PC-3 (cell line): ENCODE results near the gene IFFO2. TPM values are rescaled to one million over a fixed set of nuclear protein-coding genes. Genes with fewer than 3 reads are reported as not detected.

Experiments
- ATAC-seq: fragments of 200-7000 bp; cut with Tn5 transposase; 2 replicates; pipeline ENCODE4 v1.9.1; 2020; ENCODE audit warnings: mild to moderate bottlenecking, moderate library complexity
- BruUV-seq: library from RNA; stranded (reverse); fragments of 400-500 nt; replicated peaks from 2 replicates; lab custom pipeline; 2021; lab: Mats Ljungman, UMichigan
- CTCF ChIA-PET: fragments of 300-600 bp; sonication (Branson Sonifier 250); formaldehyde crosslinking; loops from one replicate; lab custom pipeline; 2022; ENCODE audit warnings: antibody characterized with exemption; lab: Charles Lee
- POLR2A ChIA-PET: fragments of 300-600 bp; sonication (Branson Sonifier 250); formaldehyde crosslinking; loops from one replicate; lab custom pipeline; 2022; ENCODE audit warnings: antibody characterized with exemption; ENCODE audit not compliant: unreplicated experiment; lab: Charles Lee
- DNase-seq: peaks from one replicate; pipeline ENCODE4 v3.0.0-alpha.2; 2015
- H2AFZ ChIP-seq: fragments of 300-600 bp; sonication (generic); 2 replicates; pipeline ENCODE4 v1.6.0; 2016; ENCODE audit warnings: antibody characterized with exemption, low read length
- H3F3A ChIP-seq: fragments of 300-600 bp; sonication (generic); one replicate; pipeline ENCODE4 v1.6.0; 2017; ENCODE audit warnings: antibody characterized with exemption, low read length, control low read depth, mild to moderate bottlenecking; ENCODE audit not compliant: unreplicated experiment
- H3K27ac ChIP-seq: fragments of 300-600 bp; sonication (generic); 2 replicates; pipeline ENCODE4 v1.5.1; 2016; ENCODE audit warnings: mild to moderate bottlenecking, low read length
- H3K27me3 ChIP-seq: fragments of 300-600 bp; sonication (generic); 2 replicates; pipeline ENCODE4 v1.6.1; 2016; ENCODE audit warnings: low read length, mixed read lengths
- H3K36me3 ChIP-seq: fragments of 300-600 bp; sonication (generic); 2 replicates; pipeline ENCODE4 v1.6.1; 2016; ENCODE audit warnings: low read depth, mixed run types, low read length, mixed read lengths
- H3K4me1 ChIP-seq: fragments of 300-600 bp; sonication (generic); 2 replicates; pipeline ENCODE4 v1.5.1; 2016; ENCODE audit warnings: low read length; ENCODE audit not compliant: insufficient read depth
- H3K4me2 ChIP-seq: fragments of 300-600 bp; sonication (generic); 2 replicates; pipeline ENCODE4 v1.6.0; 2016; ENCODE audit warnings: low read length
- H3K4me3 ChIP-seq: fragments of 300-600 bp; sonication (generic); 2 replicates; pipeline ENCODE4 v1.5.1; 2016; ENCODE audit warnings: mild to moderate bottlenecking, low read length, mixed read lengths
- H3K79me2 ChIP-seq: fragments of 300-600 bp; sonication (generic); 2 replicates; pipeline ENCODE4 v1.6.1; 2017; ENCODE audit warnings: low read length, mixed read lengths
- H3K9ac ChIP-seq: fragments of 300-600 bp; sonication (generic); 2 replicates; pipeline ENCODE4 v1.6.0; 2016; ENCODE audit warnings: mild to moderate bottlenecking, low read length
- H3K9me2 ChIP-seq: fragments of 300-600 bp; sonication (generic); replicated peaks from 2 replicates; pipeline ENCODE4 v1.6.1; 2016; ENCODE audit warnings: mixed run types, low read length, mixed read lengths
- H3K9me3 ChIP-seq: fragments of 300-600 bp; sonication (generic); 2 replicates; pipeline ENCODE4 v1.6.1; 2016; ENCODE audit warnings: low read length, mixed read lengths
- H4K20me1 ChIP-seq: fragments of 300-600 bp; sonication (generic); 2 replicates; pipeline ENCODE4 v1.6.1; 2016; ENCODE audit warnings: low read length, mixed read lengths
- CTCF ChIP-seq: fragments of 300-600 bp; sonication (generic); conservative IDR thresholded peaks from 2 replicates; pipeline ENCODE4 v1.5.1; 2017; ENCODE audit warnings: antibody characterized with exemption, low read depth, mild to moderate bottlenecking, low read length
- EZH2 ChIP-seq: fragments of 300-600 bp; sonication (generic); IDR thresholded peaks from one replicate; pipeline ENCODE4 v1.6.1; 2017; ENCODE audit warnings: antibody characterized with exemption, mild to moderate bottlenecking, low read length; ENCODE audit not compliant: unreplicated experiment
- EZH2phosphoT487 ChIP-seq: fragments of 300-600 bp; sonication (generic); IDR thresholded peaks from 2 replicates; pipeline ENCODE4 v1.6.1; 2018; ENCODE audit warnings: mild to moderate bottlenecking, antibody characterized with exemption, low read length, borderline replicate concordance
- intact Hi-C: fragments of 100-400 bp; cut with micrococcal nuclease; formaldehyde crosslinking; loops from 2 replicates; pipeline ENCODE4 v1.9.0; 2023
- total RNA-seq: library from RNA; depleted of rRNA; stranded (reverse); fragments of >200 nt; gene quantifications from 2 replicates; pipeline ENCODE4 v1.2.3, GENCODE V29; 2014

Gene IFFO2
- total RNA-seq, 1 experiment from 2014 or later, result 30.7 TPM

DNA sequence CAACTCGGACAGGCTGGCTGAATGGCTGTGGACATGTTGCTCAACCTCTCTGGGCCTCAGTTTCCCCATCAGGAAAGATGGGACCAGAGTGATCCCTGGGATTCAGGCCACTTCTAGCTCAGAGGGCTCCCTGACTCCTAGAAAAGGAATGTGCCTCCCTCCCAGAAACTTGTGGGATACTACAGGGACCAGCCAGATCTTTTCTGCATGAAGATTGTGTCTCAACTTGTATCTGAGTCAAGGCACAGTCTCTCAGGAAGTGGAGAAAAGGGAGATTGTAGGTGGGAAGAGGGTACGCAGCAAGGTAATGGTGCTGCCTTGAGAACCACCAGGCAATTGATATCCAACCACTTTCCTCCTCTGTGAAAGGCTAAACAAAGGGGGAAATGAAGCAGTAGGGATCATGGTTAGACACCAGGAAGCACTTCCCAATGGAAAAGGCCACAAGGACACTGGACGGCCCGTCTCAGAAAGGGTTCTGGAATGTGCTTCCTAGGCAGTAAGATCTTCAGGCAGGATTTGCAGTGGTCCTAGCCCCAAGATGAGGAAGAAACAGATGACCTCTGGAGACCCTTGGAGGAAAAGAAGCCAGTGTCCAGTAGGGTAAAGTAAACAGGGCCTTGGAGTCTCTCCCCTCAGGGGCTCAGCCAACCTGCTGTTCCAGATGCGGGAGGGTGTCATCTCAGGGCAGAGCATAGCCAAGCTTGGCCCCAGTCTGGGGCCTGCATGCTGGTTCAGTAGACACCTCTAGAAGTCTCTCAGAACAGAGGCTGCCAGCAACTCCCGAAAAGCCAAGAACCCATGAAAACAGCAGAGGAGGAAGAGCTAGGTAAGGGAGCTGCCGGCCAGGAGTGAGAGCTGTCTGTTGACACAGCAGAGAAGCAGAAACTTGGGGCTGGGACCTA is 16.8 kb downstream of the IFFO2 start:
- peaks cover 100% of the 10 kb centered on the region for H3K79me2 ChIP-seq
- H3K9ac ChIP-seq, result no peak overlapping the region
- peak overlapping the region; percentile 84; the same call in 1 of the 2 replicates for H3K27ac ChIP-seq
- H2AFZ ChIP-seq, result no peak overlapping the region
- CTCF ChIA-PET, result no interaction called here
- H4K20me1 ChIP-seq, result peaks cover 8% of the 10 kb centered on the region; the same call in 1 of the 2 replicates
- TF ChIP-seq CTCF (no peak), EZH2 (no peak), EZH2phosphoT487 (no peak)
- no peaks in the 10 kb centered on the region for H3K9me3 ChIP-seq
- no TSS peak for BruUV-seq
- POLR2A ChIA-PET, result no interaction called here
- 0 out of 2 replicates have a peak, but pooled peaks cover 11% of the 10 kb centered on the region for H3K36me3 ChIP-seq
- intact Hi-C loops, result no loop called here
- H3K9me2 ChIP-seq, result no peaks in the 10 kb centered on the region
- DNase-seq (no peak), ATAC-seq (no peak)
- H3F3A ChIP-seq, result no peaks in the 10 kb centered on the region
- no peaks in the 10 kb centered on the region for H3K27me3 ChIP-seq
- H3K4me1 ChIP-seq, result peaks cover 27% of the 10 kb centered on the region
- no peak overlapping the region for H3K4me3 ChIP-seq
- no peak overlapping the region for H3K4me2 ChIP-seq

GRCh38 chr1:18938707-18939070 is 17.8 kb downstream of the IFFO2 start:
- no peaks in the 10 kb centered on the region for H3K27me3 ChIP-seq
- H3K36me3 ChIP-seq, result 0 out of 2 replicates have a peak, but pooled peaks cover 6% of the 10 kb centered on the region
- POLR2A ChIA-PET, result no interaction called here
- H3K9me3 ChIP-seq, result no peaks in the 10 kb centered on the region
- intact Hi-C loops, result no loop called here
- H3K4me1 ChIP-seq, result peaks cover 27% of the 10 kb centered on the region
- H3K9me2 ChIP-seq, result no peaks in the 10 kb centered on the region
- H3K4me2 ChIP-seq, result no peak overlapping the region
- no peak overlapping the region for H3K4me3 ChIP-seq
- BruUV-seq, result no TSS peak
- H2AFZ ChIP-seq, result no peak overlapping the region
- H4K20me1 ChIP-seq, result no peaks in the 10 kb centered on the region
- CTCF ChIA-PET, result no interaction called here
- peaks cover 99% of the 10 kb centered on the region for H3K79me2 ChIP-seq
- no peak for TF ChIP-seq CTCF
- TF ChIP-seq EZH2phosphoT487, result no peak
- TF ChIP-seq EZH2, result no peak
- H3F3A ChIP-seq, result no peaks in the 10 kb centered on the region
- DNase-seq, result no peak
- H3K9ac ChIP-seq, result no peak overlapping the region
- no peak for ATAC-seq
- H3K27ac ChIP-seq, result no peak overlapping the region
